Measurements from ENCODE around the gene MOGAT2. TPM values are rescaled to one million over a fixed set of nuclear protein-coding genes. Genes with fewer than 3 reads are reported as not detected.

Gene MOGAT2
- total and polyA plus RNA-seq, 2 of the 13 experiments (the other 11 are each of a cell fraction or from before 2014, with no cell fraction given) = 27.2 to 27.8 TPM

- TF ChIP-seq NR0B2 (CRISPR knock-in tag; IDR thresholded peaks at IDR 0.05) (no peak), HOXA3 (CRISPR knock-in tag; IDR thresholded peaks at IDR 0.05) (peak; percentile 42; the same call in 1 of the 2 replicates), ADNP (CRISPR knock-in tag; IDR thresholded peaks at IDR 0.05) (no peak), CREB1 (IDR thresholded peaks at IDR 0.05) (no peak), CREB1 (CRISPR knock-in tag; IDR thresholded peaks at IDR 0.05) (peak; percentile 39; the same call in 1 of the 2 replicates), ZNF691 (CRISPR knock-in tag; IDR thresholded peaks at IDR 0.05; ENCODE audit: borderline replicate concordance, low read depth) (no peak; the same call in 1 of the 2 replicates), ZNF737 (CRISPR knock-in tag; IDR thresholded peaks at IDR 0.05; ENCODE audit: borderline replicate concordance) (no peak), ELF1 (CRISPR knock-in tag; IDR thresholded peaks at IDR 0.05) (no peak), GLMP (CRISPR knock-in tag; IDR thresholded peaks at IDR 0.05; ENCODE audit: borderline replicate concordance) (no peak), MAZ (IDR thresholded peaks at IDR 0.05; ENCODE audit: borderline replicate concordance, low read depth, low read length) (no peak), MAZ (CRISPR knock-in tag; IDR thresholded peaks at IDR 0.05; ENCODE audit: low read depth) (no peak), GATAD2A (CRISPR knock-in tag; IDR thresholded peaks at IDR 0.05) (peak; percentile 46), RXRB (CRISPR knock-in tag; IDR thresholded peaks at IDR 0.05; ENCODE audit: borderline replicate concordance) (0 out of 2 replicates have a peak, but pooled peaks have one; percentile 15), NFE2L1 (CRISPR knock-in tag; IDR thresholded peaks at IDR 0.05; ENCODE audit: borderline replicate concordance) (no peak), ZNF790 (CRISPR knock-in tag; IDR thresholded peaks at IDR 0.05; ENCODE audit: borderline replicate concordance) (no peak), ZNF576 (CRISPR knock-in tag; IDR thresholded peaks at IDR 0.05) (no peak), TGIF2 (CRISPR knock-in tag; IDR thresholded peaks at IDR 0.05) (no peak), PAXIP1 (CRISPR knock-in tag; conservative IDR thresholded peaks at IDR 0.05) (peak; percentile 65), ZNF550 (CRISPR knock-in tag; IDR thresholded peaks at IDR 0.05; ENCODE audit: borderline replicate concordance) (no peak), MTF1 (CRISPR knock-in tag; IDR thresholded peaks at IDR 0.05) (no peak), MTF2 (CRISPR knock-in tag; IDR thresholded peaks at IDR 0.05; ENCODE audit: borderline replicate concordance) (0 out of 2 replicates have a peak, but pooled peaks have one; percentile 7), FOXO4 (CRISPR knock-in tag; conservative IDR thresholded peaks at IDR 0.05) (0 out of 2 replicates have a peak, but pooled peaks have one; percentile 29)
Measured at GRCh38 chr11:75718419-75719339, 1.0 kb downstream of the MOGAT2 start (continued).
